ENCODE data around the gene SAPCD2. TPM values are rescaled to one million over a fixed set of nuclear protein-coding genes. Genes with fewer than 3 reads are reported as not detected.

The SAPCD2 gene
- total and polyA plus RNA-seq, 2 of the 4 experiments (the other 2 are of a cell fraction) = 3.4 to 4.9 TPM

- Histone ChIP-seq H3K4ac (ENCODE audit: low read depth, low read length) (no peak overlapping the region), H2BK15ac (ENCODE audit: low read depth, low read length) (no peak overlapping the region), H2BK120ac (ENCODE audit: low read depth, low read length) (no peak overlapping the region), H3K4me1 (ENCODE audit: control insufficient read depth, insufficient read depth, low read length) (peaks cover 3% of the 10 kb centered on the region; the same call in 1 of the 2 replicates), H4K91ac (ENCODE audit: insufficient read depth, low read depth, low read length) (no peak overlapping the region), H4K20me1 (ENCODE audit: insufficient read depth, low read length) (no peaks in the 10 kb centered on the region; the same call in 1 of the 2 replicates), H3K56ac (ENCODE audit: extremely low read depth, insufficient read depth, low read length) (no peak overlapping the region), H3K9me1 (ENCODE audit: insufficient read depth, low read length) (no peaks in the 10 kb centered on the region), H2AK5ac (ENCODE audit: low read depth, low read length) (no peak overlapping the region), H3K9me3 (ENCODE audit: control insufficient read depth, insufficient read depth, low read length) (no peaks in the 10 kb centered on the region), H3K36me3 (ENCODE audit: control insufficient read depth, insufficient read depth, low read length) (no peaks in the 10 kb centered on the region), H3K9ac (ENCODE audit: low read depth, low read length) (no peak overlapping the region), H3K14ac (replicated peaks; ENCODE audit: low read depth, low read length) (no peak overlapping the region), H2BK5ac (ENCODE audit: low read depth, low read length, poor library complexity, severe bottlenecking) (no peak overlapping the region), H4K5ac (ENCODE audit: low read depth, low read length) (no peak overlapping the region), H3K27ac (ENCODE audit: insufficient read depth, low read length) (no peak overlapping the region), H3K4me3 (ENCODE audit: insufficient read depth, low read depth, low read length) (no peak overlapping the region), H3K79me1 (ENCODE audit: low read depth in 1 of 2, low read length in 2 of 2) (no peaks in the 10 kb centered on the region), H4K8ac (ENCODE audit: low read depth in 2 of 2, low read length in 2 of 2) (no peak overlapping the region), H3K4me2 (ENCODE audit: low read depth, low read length) (no peak overlapping the region), H3K23ac (ENCODE audit: low read depth, low read length) (no peak overlapping the region), H2AFZ (replicated peaks; ENCODE audit: low read length, poor library complexity) (no peak overlapping the region), H3K18ac (ENCODE audit: low read depth, low read length) (no peak overlapping the region), H2AK9ac (replicated peaks; ENCODE audit: low read depth, low read length, poor library complexity) (no peak overlapping the region), H2BK20ac (ENCODE audit: low read depth, low read length) (no peak overlapping the region), H3K27me3 (ENCODE audit: control insufficient read depth, insufficient read depth, low read length) (peaks cover 79% of the 10 kb centered on the region)
- WGBS, 2 experiments (ENCODE audit: extremely low coverage in 2 of 2, insufficient read length in 1 of 2) = no CpG with 5 or more reads among the region's 8 CpGs
- TF ChIP-seq MXI1 (IDR thresholded peaks at IDR 0.05; ENCODE audit: borderline replicate concordance, low read depth, low read length) (no peak), CHD1 (IDR thresholded peaks at IDR 0.05; ENCODE audit: low read depth, low read length) (no peak), RFX5 (IDR thresholded peaks at IDR 0.05; ENCODE audit: low read depth, low read length) (no peak), RAD21 (IDR thresholded peaks at IDR 0.05; ENCODE audit: low read length) (no peak), FOS (IDR thresholded peaks at IDR 0.05; ENCODE audit: low read depth, low read length) (no peak), CEBPB (IDR thresholded peaks at IDR 0.05; ENCODE audit: low read depth, low read length) (no peak), ELK1 (IDR thresholded peaks at IDR 0.05; ENCODE audit: borderline replicate concordance, low read depth, low read length) (no peak), MAFK (IDR thresholded peaks at IDR 0.05; ENCODE audit: low read depth, low read length) (no peak), POLR2A (IDR thresholded peaks at IDR 0.05; ENCODE audit: low read depth, low read length) (no peak), RCOR1 (IDR thresholded peaks at IDR 0.05; ENCODE audit: insufficient replicate concordance, low read length) (no peak), BHLHE40 (IDR thresholded peaks at IDR 0.05; ENCODE audit: low read depth, low read length) (no peak), NFE2L2 (IDR thresholded peaks at IDR 0.05; ENCODE audit: low read depth, low read length) (no peak), CTCF (conservative IDR thresholded peaks at IDR 0.05; ENCODE audit: low read depth, low read length) (no peak), MAZ (IDR thresholded peaks at IDR 0.05; ENCODE audit: borderline replicate concordance, low read depth, low read length) (no peak), SMC3 (IDR thresholded peaks at IDR 0.05; ENCODE audit: low read depth, low read length) (no peak)
- TF ChIP-seq, protein P1, sequence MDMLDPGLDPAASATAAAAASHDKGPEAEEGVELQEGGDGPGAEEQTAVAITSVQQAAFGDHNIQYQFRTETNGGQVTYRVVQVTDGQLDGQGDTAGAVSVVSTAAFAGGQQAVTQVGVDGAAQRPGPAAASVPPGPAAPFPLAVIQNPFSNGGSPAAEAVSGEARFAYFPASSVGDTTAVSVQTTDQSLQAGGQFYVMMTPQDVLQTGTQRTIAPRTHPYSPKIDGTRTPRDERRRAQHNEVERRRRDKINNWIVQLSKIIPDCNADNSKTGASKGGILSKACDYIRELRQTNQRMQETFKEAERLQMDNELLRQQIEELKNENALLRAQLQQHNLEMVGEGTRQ (IDR thresholded peaks at IDR 0.05; ENCODE audit: low read depth, low read length) = no peak
- POLR2A ChIA-PET (ENCODE audit: unreplicated experiment) = interaction anchor here (0.5 kb wide), 1 partner anchor 947 kb away, joined by 8 read pairs; no protein-coding TSS in a partner anchor
- dilution Hi-C loops (cut with HindIII; ENCODE audit: low sequenced_read_pairs, unreplicated experiment) = no loop called here
- ATAC-seq (ENCODE audit: low read depth) = no peak
- intact Hi-C loops (cut with micrococcal nuclease) = no loop called here
- in situ Hi-C loops (cut with MboI; ENCODE audit: low sequenced_read_pairs) = no loop called here
- no peak for DNase-seq
- CTCF ChIA-PET = interaction anchor here (0.8 kb wide), 2 partner anchors 16 to 19 kb away, joined by 3 read pairs; no protein-coding TSS in a partner anchor
- no TSS peak for BruUV-seq (replicated peaks)
These were observed 18.1 kb downstream of the SAPCD2 start for GRCh38 chr9:137052293-137052692.
